ENCODE data around the gene OXLD1. TPM values are rescaled to one million over a fixed set of nuclear protein-coding genes. Genes with fewer than 3 reads are reported as not detected.

The OXLD1 gene
- total RNA-seq, 1 experiment from 2014 or later: 37.0 TPM

GRCh38 chr17:81662002-81662401 lies 4.4 kb downstream of the OXLD1 start:
- no peaks in the 10 kb centered on the region for H3K9me3 ChIP-seq
- ChIA-PET CTCF (no interaction called here), POLR2A (interaction anchor here (0.6 to 1.0 kb wide), 2 partner anchors 11 to 21 kb away, joined by 3 to 7 read pairs; partner anchors contain the start of genes ARL16 and HGS)
- DNase-seq: no peak
- Mint-ChIP-seq H3K4me1 (ENCODE audit: low read depth, unreplicated experiment) (peaks cover 10% of the 10 kb centered on the region), H3K36me3 (ENCODE audit: insufficient read depth, unreplicated experiment) (peaks cover 15% of the 10 kb centered on the region), H3K27me3 (ENCODE audit: insufficient read depth, unreplicated experiment) (no peaks in the 10 kb centered on the region), H3K4me3 (ENCODE audit: unreplicated experiment) (no peak overlapping the region), H3K27ac (ENCODE audit: unreplicated experiment) (no peak overlapping the region), H3K9me3 (ENCODE audit: unreplicated experiment) (no peaks in the 10 kb centered on the region)
- BruUV-seq (replicated peaks): no TSS peak
- intact Hi-C loops (cut with micrococcal nuclease; ENCODE audit: unreplicated experiment): no loop called here
- H3K27me3 ChIP-seq (replicated peaks; ENCODE audit: control insufficient read depth, insufficient read depth, low read length): no peaks in the 10 kb centered on the region
- H3K4me1 ChIP-seq: peaks cover 21% of the 10 kb centered on the region
- TF ChIP-seq, protein P1, sequence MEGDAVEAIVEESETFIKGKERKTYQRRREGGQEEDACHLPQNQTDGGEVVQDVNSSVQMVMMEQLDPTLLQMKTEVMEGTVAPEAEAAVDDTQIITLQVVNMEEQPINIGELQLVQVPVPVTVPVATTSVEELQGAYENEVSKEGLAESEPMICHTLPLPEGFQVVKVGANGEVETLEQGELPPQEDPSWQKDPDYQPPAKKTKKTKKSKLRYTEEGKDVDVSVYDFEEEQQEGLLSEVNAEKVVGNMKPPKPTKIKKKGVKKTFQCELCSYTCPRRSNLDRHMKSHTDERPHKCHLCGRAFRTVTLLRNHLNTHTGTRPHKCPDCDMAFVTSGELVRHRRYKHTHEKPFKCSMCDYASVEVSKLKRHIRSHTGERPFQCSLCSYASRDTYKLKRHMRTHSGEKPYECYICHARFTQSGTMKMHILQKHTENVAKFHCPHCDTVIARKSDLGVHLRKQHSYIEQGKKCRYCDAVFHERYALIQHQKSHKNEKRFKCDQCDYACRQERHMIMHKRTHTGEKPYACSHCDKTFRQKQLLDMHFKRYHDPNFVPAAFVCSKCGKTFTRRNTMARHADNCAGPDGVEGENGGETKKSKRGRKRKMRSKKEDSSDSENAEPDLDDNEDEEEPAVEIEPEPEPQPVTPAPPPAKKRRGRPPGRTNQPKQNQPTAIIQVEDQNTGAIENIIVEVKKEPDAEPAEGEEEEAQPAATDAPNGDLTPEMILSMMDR (IDR thresholded peaks at IDR 0.05; ENCODE audit: insufficient read depth in 1 of 2, low read depth in 1 of 2, low read length in 1 of 2, severe bottlenecking in 1 of 2, unreplicated experiment in 1 of 2): no peak
- H3K4me3 ChIP-seq (ENCODE audit: low read depth, low read length): no peak overlapping the region
- no peaks in the 10 kb centered on the region for H3K36me3 ChIP-seq (ENCODE audit: control insufficient read depth, insufficient read depth, low read length)

DNA sequence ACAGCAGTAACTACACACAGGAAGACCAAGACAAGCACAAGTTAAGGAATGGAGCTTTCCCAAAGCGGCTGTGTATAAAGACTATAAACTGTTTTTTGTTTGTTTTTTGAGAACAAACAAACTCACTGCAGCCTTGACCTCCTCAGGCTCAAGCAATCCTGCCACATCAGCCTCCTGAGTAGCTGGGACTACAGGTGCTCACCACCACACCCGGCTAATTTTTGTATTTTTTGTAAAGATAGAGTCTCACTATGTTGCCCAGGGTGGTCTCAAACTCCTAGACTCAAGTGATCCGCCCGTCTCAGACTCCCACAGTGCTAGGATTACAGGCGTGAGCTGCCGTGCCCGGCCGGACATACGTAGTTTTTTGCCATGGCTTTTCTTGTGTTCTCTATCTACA lies 6.0 kb downstream of the OXLD1 start:
- no peak overlapping the region for H3K27ac Mint-ChIP-seq (ENCODE audit: unreplicated experiment)
- no peak for DNase-seq
- TF ChIP-seq, protein P1 (IDR thresholded peaks at IDR 0.05; ENCODE audit: insufficient read depth in 1 of 2, low read depth in 1 of 2, low read length in 1 of 2, severe bottlenecking in 1 of 2, unreplicated experiment in 1 of 2): no peak
- Histone ChIP-seq H3K9me3 (no peaks in the 10 kb centered on the region), H3K36me3 (ENCODE audit: control insufficient read depth, insufficient read depth, low read length) (no peaks in the 10 kb centered on the region), H3K4me3 (ENCODE audit: low read depth, low read length) (no peak overlapping the region), H3K4me1 (peaks cover 18% of the 10 kb centered on the region), H3K27me3 (replicated peaks; ENCODE audit: control insufficient read depth, insufficient read depth, low read length) (no peaks in the 10 kb centered on the region)
- no TSS peak for BruUV-seq (replicated peaks)
- H3K36me3 Mint-ChIP-seq (ENCODE audit: insufficient read depth, unreplicated experiment): peaks cover 2% of the 10 kb centered on the region
- H3K9me3 Mint-ChIP-seq (ENCODE audit: unreplicated experiment): no peaks in the 10 kb centered on the region
- H3K4me1 Mint-ChIP-seq (ENCODE audit: low read depth, unreplicated experiment): no peaks in the 10 kb centered on the region
- no peaks in the 10 kb centered on the region for H3K27me3 Mint-ChIP-seq (ENCODE audit: insufficient read depth, unreplicated experiment)
- H3K4me3 Mint-ChIP-seq (ENCODE audit: unreplicated experiment): no peak overlapping the region
- POLR2A ChIA-PET: no interaction called here
- CTCF ChIA-PET: no interaction called here
- intact Hi-C loops (cut with micrococcal nuclease; ENCODE audit: unreplicated experiment): no loop called here

GRCh38 chr17:81659038-81659437 lies 7.4 kb downstream of the OXLD1 start:
- TF ChIP-seq, protein P1 (IDR thresholded peaks at IDR 0.05; ENCODE audit: insufficient read depth in 1 of 2, low read depth in 1 of 2, low read length in 1 of 2, severe bottlenecking in 1 of 2, unreplicated experiment in 1 of 2): no peak
- H3K27me3 ChIP-seq (replicated peaks; ENCODE audit: control insufficient read depth, insufficient read depth, low read length): no peaks in the 10 kb centered on the region
- no peaks in the 10 kb centered on the region for H3K4me1 Mint-ChIP-seq (ENCODE audit: low read depth, unreplicated experiment)
- H3K36me3 Mint-ChIP-seq (ENCODE audit: insufficient read depth, unreplicated experiment): no peaks in the 10 kb centered on the region
- H3K27me3 Mint-ChIP-seq (ENCODE audit: insufficient read depth, unreplicated experiment): no peaks in the 10 kb centered on the region
- H3K4me3 Mint-ChIP-seq (ENCODE audit: unreplicated experiment): no peak overlapping the region
- intact Hi-C loops (cut with micrococcal nuclease; ENCODE audit: unreplicated experiment): no loop called here
- H3K36me3 ChIP-seq (ENCODE audit: control insufficient read depth, insufficient read depth, low read length): no peaks in the 10 kb centered on the region
- BruUV-seq (replicated peaks): no TSS peak
- no peaks in the 10 kb centered on the region for H3K9me3 ChIP-seq
- peaks cover 13% of the 10 kb centered on the region for H3K4me1 ChIP-seq
- POLR2A ChIA-PET: no interaction called here
- peak in 1 of 2 experiments; percentile 52 for DNase-seq
- CTCF ChIA-PET: interaction anchor here (0.6 kb wide), 3 partner anchors 32 to 73 kb away, joined by 3 read pairs; no protein-coding TSS in a partner anchor
- no peak overlapping the region for H3K4me3 ChIP-seq (ENCODE audit: low read depth, low read length)
- no peaks in the 10 kb centered on the region for H3K9me3 Mint-ChIP-seq (ENCODE audit: unreplicated experiment)
- no peak overlapping the region for H3K27ac Mint-ChIP-seq (ENCODE audit: unreplicated experiment)
